GM13977 (cell line): Measurements from ENCODE around the gene MUC5AC.

Experiments
- DNase-seq: peaks from one replicate; pipeline ENCODE4 v3.0.0; 2012; ENCODE audit warnings: low spot score
- CTCF ChIP-seq: IDR thresholded peaks from 2 replicates; pipeline ENCODE4 v1.5.1; 2012; ENCODE audit warnings: mild to moderate bottlenecking, control low read depth; ENCODE audit not compliant: insufficient read depth; ENCODE audit errors: extremely low read depth, missing control alignments
- in situ Hi-C: fragments of 300-500 bp; cut with MboI; formaldehyde crosslinking; loops from one replicate; pipeline ENCODE4 v1.12.0; 2022; ENCODE audit warnings: low sequenced_read_pairs, low pct_unique_long_range_greater_than_20kb, mixed read lengths, inconsistent platforms; ENCODE audit not compliant: unreplicated experiment

The MUC5AC gene

GRCh38 chr11:1219446-1219833 is 61.7 kb downstream of the MUC5AC start:
- in situ Hi-C loops, result no loop called here
- no peak for DNase-seq
- TF ChIP-seq CTCF, result no peak

- no peak for DNase-seq
- in situ Hi-C loops, result no loop called here
- TF ChIP-seq CTCF, result no peak
These were observed 62.4 kb downstream of the MUC5AC start for GRCh38 chr11:1219834-1220815.

- no peak for DNase-seq
- no peak for TF ChIP-seq CTCF
- in situ Hi-C loops, result no loop called here
These were observed 63.4 kb downstream of the MUC5AC start for GRCh38 chr11:1220941-1221721.

- in situ Hi-C loops, result no loop called here
- no peak for TF ChIP-seq CTCF
These were observed 64.1 kb downstream of the MUC5AC start for GRCh38 chr11:1221848-1222311.

GRCh38 chr11:1222491-1223345 is 65.0 kb downstream of the MUC5AC start, which contains the start of gene MUC5B:
TSS of gene MUC5B (plus strand) at chr11:1223066. CDS start at chr11:1223124, 58 bp downstream.
- TF ChIP-seq CTCF, result no peak
- in situ Hi-C loops, result no loop called here
- DNase-seq, result no peak

More at GRCh38 chr11:1221848-1222311, 64.1 kb downstream of the MUC5AC start:
- DNase-seq, result no peak
